Mammary epithelial cell (primary cell): ENCODE measurements around the gene CDC42EP1.

Experiments
- CTCF ChIP-seq, 2 donors: IDR thresholded peaks in 1 of 2; conservative IDR thresholded peaks in 1 of 2; 2 replicates each; pipeline ENCODE4 v1.5.1; 2011 to 2012; ENCODE audit warnings: inconsistent platforms in 2 of 2, low read length in 2 of 2, mild to moderate bottlenecking in 2 of 2, control low read depth in 1 of 2, low read depth in 1 of 2; ENCODE audit not compliant: insufficient read depth in 1 of 2; ENCODE audit errors: extremely low read depth in 1 of 2
- EZH2 ChIP-seq: IDR thresholded peaks from 2 replicates; pipeline ENCODE4 v1.6.1; 2012; ENCODE audit warnings: low read length, inconsistent platforms, borderline replicate concordance

- TF ChIP-seq CTCF (conservative IDR thresholded peaks at IDR 0.05 in 1 of 2, IDR thresholded peaks at IDR 0.05 in 1 of 2; ENCODE audit: extremely low read depth in 1 of 2, insufficient read depth in 1 of 2, low read depth in 1 of 2, low read length in 2 of 2) (no peak), EZH2 (no peak)
Measured at GRCh38 chr22:37570661-37570976, 10.3 kb downstream of the CDC42EP1 start.
